Keratinocyte (primary cell): Measurements from ENCODE around the gene FANK1. TPM values are rescaled to one million over a fixed set of nuclear protein-coding genes. Genes with fewer than 3 reads are reported as not detected.

ENCODE experiments used
- DNase-seq: peaks from one replicate; pipeline ENCODE4 v3.0.0-alpha.2; 2011; ENCODE audit warnings: low read depth, missing footprints, low spot score
- FAIRE-seq: peaks from 2 replicates; lab custom pipeline; 2011; peaks lifted over from hg19 to GRCh38; lab: Jason Lieb, UNC
- H2AFZ ChIP-seq: 2 replicates; pipeline ENCODE4 v1.6.0; 2012; ENCODE audit warnings: low read length, control low read depth, inconsistent platforms; ENCODE audit not compliant: control insufficient read depth
- H3K27ac ChIP-seq: 2 replicates; pipeline ENCODE4 v1.5.1; 2011; ENCODE audit warnings: low read length; ENCODE audit not compliant: control insufficient read depth, insufficient read depth
- H3K27me3 ChIP-seq: 3 replicates; pipeline ENCODE4 v1.6.0; 2011; ENCODE audit warnings: low read length; ENCODE audit not compliant: control insufficient read depth, insufficient read depth; ENCODE audit errors: extremely low read depth
- H3K36me3 ChIP-seq, 2 experiments: 2 replicates in 1 of 2; 3 replicates in 1 of 2; pipeline ENCODE4 v1.5.1; 2011; ENCODE audit warnings: low read length in 2 of 2, mild to moderate bottlenecking in 1 of 2; ENCODE audit not compliant: control insufficient read depth in 2 of 2, insufficient read depth in 2 of 2; ENCODE audit errors: extremely low read depth in 1 of 2
- H3K4me1 ChIP-seq: 3 replicates; pipeline ENCODE4 v1.5.1; 2011; ENCODE audit warnings: low read length; ENCODE audit not compliant: control insufficient read depth, insufficient read depth; ENCODE audit errors: extremely low read depth
- H3K4me2 ChIP-seq: 3 replicates; pipeline ENCODE4 v1.6.0; 2011; ENCODE audit warnings: low read depth, low read length; ENCODE audit not compliant: control insufficient read depth, insufficient read depth; ENCODE audit errors: extremely low read depth
- H3K4me3 ChIP-seq, 3 experiments: fragments of 200-600 bp in 1 of 3; sonication (generic) in 1 of 3; 2 replicates in 2 of 3; 3 replicates in 1 of 3; pipeline ENCODE4 v1.5.1; 2011 to 2016; ENCODE audit warnings: low read length in 3 of 3, mild to moderate bottlenecking in 3 of 3, control low read depth in 2 of 3, inconsistent platforms in 1 of 3, low read depth in 1 of 3, mixed read lengths in 1 of 3, mixed run types in 1 of 3, moderate library complexity in 1 of 3; ENCODE audit not compliant: control insufficient read depth in 2 of 3, insufficient read depth in 2 of 3; ENCODE audit errors: extremely low read depth in 1 of 3
- H3K79me2 ChIP-seq: 2 replicates; pipeline ENCODE4 v1.6.0; 2012; ENCODE audit warnings: low read length; ENCODE audit not compliant: control insufficient read depth, insufficient read depth
- H3K9ac ChIP-seq: 3 replicates; pipeline ENCODE4 v1.6.0; 2011; ENCODE audit warnings: low read length; ENCODE audit not compliant: control insufficient read depth, insufficient read depth; ENCODE audit errors: extremely low read depth
- H3K9me1 ChIP-seq: 3 replicates; pipeline ENCODE4 v1.6.0; 2011; ENCODE audit warnings: low read length; ENCODE audit not compliant: control insufficient read depth, insufficient read depth; ENCODE audit errors: extremely low read depth
- H3K9me3 ChIP-seq: 2 replicates; pipeline ENCODE4 v1.5.1; 2012; ENCODE audit warnings: low read depth, low read length; ENCODE audit not compliant: control insufficient read depth
- H4K20me1 ChIP-seq: 3 replicates; pipeline ENCODE4 v1.6.0; 2011; ENCODE audit warnings: low read length; ENCODE audit not compliant: control insufficient read depth, insufficient read depth; ENCODE audit errors: extremely low read depth
- CTCF ChIP-seq, 3 experiments: IDR thresholded peaks in 1 of 3; conservative IDR thresholded peaks in 1 of 3; optimal IDR thresholded peaks in 1 of 3; 2 replicates in 2 of 3; 3 replicates in 1 of 3; pipeline versions ENCODE3 to v1.5.1; 2011; ENCODE audit warnings: low read length in 3 of 3, mild to moderate bottlenecking in 3 of 3, moderate library complexity in 2 of 3, control low read depth in 1 of 3, inconsistent platforms in 1 of 3; ENCODE audit not compliant: insufficient read depth in 2 of 3; ENCODE audit errors: extremely low read depth in 1 of 3
- EZH2 ChIP-seq: IDR thresholded peaks from one replicate; pipeline ENCODE4 v1.6.1; 2012; ENCODE audit warnings: inconsistent platforms, mild to moderate bottlenecking, low read length, moderate library complexity
- dilution Hi-C: fragments of 300-500 bp; cut with MboI; formaldehyde crosslinking; loops from one replicate; pipeline ENCODE4 v1.7.0; 2020; ENCODE audit warnings: low sequenced_read_pairs; ENCODE audit not compliant: extremely low pct_ligation_motif_present
- polyA plus RNA-seq, 5 experiments: library from polyadenylated mRNA; depleted of rRNA in 3 of 5; stranded (reverse) in 3 of 5; stranded (forward) in 1 of 5; unstranded in 1 of 5; fragments of >200 nt; gene quantifications; 1 replicate in 1 of 5; 2 replicates in 3 of 5; 3 replicates in 1 of 5; pipeline versions ENCODE4 v1.2.1 to v1.2.3, GENCODE V29; 2011 to 2012; ENCODE audit warnings: missing spikeins in 2 of 5, low read depth in 1 of 5, low replicate concordance in 1 of 5

The FANK1 gene
- polyA plus RNA-seq, 1 donor (not counting 4 experiments of a cell fraction or from before 2014, with no cell fraction given): 13.4 TPM

GRCh38 chr10:126041804-126042231, 145.5 kb downstream of the FANK1 start:
- H3K79me2 ChIP-seq: no peaks in the 10 kb centered on the region

GRCh38 chr10:126042354-126042753, 146.0 kb downstream of the FANK1 start:
- dilution Hi-C loops: no loop called here
- no peak overlapping the region for H3K4me2 ChIP-seq
- no peaks in the 10 kb centered on the region for H4K20me1 ChIP-seq
- no peak overlapping the region for H3K27ac ChIP-seq
- no peak overlapping the region for H3K9ac ChIP-seq
- no peak overlapping the region for H3K4me3 ChIP-seq
- no peaks in the 10 kb centered on the region for H3K4me1 ChIP-seq
- no peaks in the 10 kb centered on the region for H3K79me2 ChIP-seq
- FAIRE-seq (peak; percentile 20), DNase-seq (no peak)
- no peaks in the 10 kb centered on the region for H3K36me3 ChIP-seq
- H3K27me3 ChIP-seq: no peaks in the 10 kb centered on the region
- no peak overlapping the region for H2AFZ ChIP-seq
- TF ChIP-seq EZH2 (no peak), CTCF (optimal IDR thresholded peaks at IDR 0.05 in 1 of 3, IDR thresholded peaks at IDR 0.05 in 1 of 3, conservative IDR thresholded peaks at IDR 0.05 in 1 of 3; ENCODE audit: extremely low read depth in 1 of 3, insufficient read depth in 2 of 3, low read length in 3 of 3) (no peak)
- no peaks in the 10 kb centered on the region for H3K9me1 ChIP-seq
- no peaks in the 10 kb centered on the region for H3K9me3 ChIP-seq

More at GRCh38 chr10:126041804-126042231, 145.5 kb downstream of the FANK1 start:
- FAIRE-seq (no peak), DNase-seq (no peak)
- no peak overlapping the region for H3K4me2 ChIP-seq
- no peaks in the 10 kb centered on the region for H3K9me3 ChIP-seq
- no peaks in the 10 kb centered on the region for H3K9me1 ChIP-seq
- no peaks in the 10 kb centered on the region for H3K27me3 ChIP-seq
- no peaks in the 10 kb centered on the region for H3K36me3 ChIP-seq
- H4K20me1 ChIP-seq: no peaks in the 10 kb centered on the region
- no peak overlapping the region for H3K4me3 ChIP-seq
- no peaks in the 10 kb centered on the region for H3K4me1 ChIP-seq
- H2AFZ ChIP-seq: no peak overlapping the region
- TF ChIP-seq EZH2 (no peak), CTCF (optimal IDR thresholded peaks at IDR 0.05 in 1 of 3, IDR thresholded peaks at IDR 0.05 in 1 of 3, conservative IDR thresholded peaks at IDR 0.05 in 1 of 3; ENCODE audit: extremely low read depth in 1 of 3, insufficient read depth in 2 of 3, low read length in 3 of 3) (no peak)
- no peak overlapping the region for H3K9ac ChIP-seq
- H3K27ac ChIP-seq: no peak overlapping the region
- dilution Hi-C loops: no loop called here
